GM21737 (cell line): ENCODE measurements around the gene EML6.

ENCODE experiments used
- ATAC-seq: cut with Tn5 transposase; IDR thresholded peaks from one replicate; pipeline ENCODE4 v1.9.1; 2021; ENCODE audit warnings: mild to moderate bottlenecking, moderate library complexity; ENCODE audit not compliant: unreplicated experiment

Gene EML6

DNA sequence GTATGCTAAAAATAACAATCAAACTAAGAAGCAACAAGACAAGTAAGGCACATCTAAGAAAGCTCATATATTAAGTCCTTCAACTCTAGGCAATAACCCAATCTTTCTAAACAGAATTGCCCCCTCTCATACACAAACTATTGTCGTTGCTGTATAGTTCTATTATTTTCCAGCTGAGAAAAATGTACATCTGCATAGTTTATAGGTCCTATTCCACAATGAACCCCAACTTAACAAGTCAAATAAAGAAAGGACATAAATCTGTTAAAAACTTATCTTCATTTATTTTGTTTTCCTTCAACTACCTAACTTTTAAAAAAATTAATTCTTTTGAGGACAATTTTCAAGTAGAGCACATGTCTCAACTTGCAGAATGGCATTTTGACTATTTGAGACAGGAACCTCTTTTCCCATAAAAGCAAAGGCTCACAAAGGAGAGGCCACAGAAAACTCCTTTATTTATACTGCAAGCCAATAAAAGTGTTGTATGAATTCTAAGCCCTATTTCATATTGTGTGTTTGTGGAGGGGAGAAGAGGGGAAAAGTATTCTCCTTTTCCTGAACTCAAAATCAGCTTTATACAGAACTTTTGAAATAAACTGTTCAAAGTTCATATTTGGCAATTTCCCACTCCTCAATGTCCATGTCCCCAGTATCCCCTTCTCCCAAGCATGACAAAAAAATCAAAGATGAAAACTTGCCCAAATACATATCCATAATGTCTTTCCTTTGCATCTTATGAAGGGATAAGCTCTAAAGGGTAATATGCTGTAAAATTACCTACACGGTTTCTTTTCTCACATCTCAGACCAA is 289.4 kb downstream of the EML6 start:
- ATAC-seq = no peak

DNA sequence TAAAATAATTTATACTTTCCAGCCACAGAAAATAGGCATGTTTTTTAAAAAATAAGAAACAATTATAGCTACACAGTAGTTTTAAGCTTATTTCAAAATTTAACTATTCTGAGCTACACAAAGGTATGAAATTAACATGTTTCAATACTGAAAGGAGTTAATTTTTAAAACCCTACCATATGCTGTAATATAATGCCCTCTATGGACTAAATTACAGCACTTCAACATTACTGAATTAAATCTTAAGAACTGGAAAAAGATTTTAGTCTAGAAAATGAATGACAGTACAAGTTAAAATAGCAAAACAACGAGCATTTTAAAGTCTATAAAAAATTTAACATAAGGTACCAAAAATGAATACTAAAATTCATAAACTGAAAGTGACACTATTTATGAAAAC is 290.5 kb downstream of the EML6 start:
- ATAC-seq = no peak

DNA sequence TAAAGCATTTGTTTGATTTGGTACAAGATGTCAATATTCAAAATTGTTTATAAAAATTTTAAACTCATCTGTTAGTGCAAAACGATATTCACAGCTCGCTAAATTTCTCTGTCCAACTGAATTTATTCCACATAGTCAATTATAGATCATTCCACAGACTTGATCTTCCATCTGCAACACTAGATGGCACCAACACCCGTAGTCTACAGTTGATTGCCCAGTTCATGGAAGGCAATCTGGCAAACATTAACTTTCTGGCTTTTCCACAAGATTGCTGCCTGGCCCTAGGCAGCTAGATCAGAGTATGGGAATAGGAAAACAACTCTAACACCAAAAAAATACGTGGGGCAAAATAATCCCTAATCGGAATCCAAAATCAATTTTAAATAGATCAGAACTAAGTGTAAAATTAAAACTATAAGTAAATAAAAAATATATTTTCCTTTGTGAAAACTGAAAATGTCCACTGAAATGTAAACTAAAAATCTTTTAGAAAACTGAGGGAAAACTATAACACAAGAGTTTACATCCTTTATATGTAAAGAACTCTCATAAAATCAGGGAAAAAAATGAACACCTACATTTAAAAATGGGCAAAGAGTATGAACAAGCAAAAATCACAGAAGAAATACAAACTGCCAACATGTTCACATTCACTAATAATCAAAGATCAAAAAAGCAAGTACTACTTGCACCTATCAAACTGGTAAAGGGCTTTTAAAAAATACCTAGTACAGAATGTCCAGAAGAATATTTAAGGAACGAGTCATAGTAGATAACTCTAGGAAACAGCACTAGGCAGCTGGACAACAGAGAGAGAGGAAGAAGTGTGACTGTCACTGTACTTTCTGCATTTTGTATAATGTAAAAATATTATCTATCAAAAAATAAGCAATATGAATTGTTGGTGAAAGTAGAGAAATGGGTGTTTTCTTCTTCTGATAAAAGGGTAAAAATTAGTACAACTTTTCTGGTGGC is 291.8 kb downstream of the EML6 start:
- ATAC-seq = no peak

DNA sequence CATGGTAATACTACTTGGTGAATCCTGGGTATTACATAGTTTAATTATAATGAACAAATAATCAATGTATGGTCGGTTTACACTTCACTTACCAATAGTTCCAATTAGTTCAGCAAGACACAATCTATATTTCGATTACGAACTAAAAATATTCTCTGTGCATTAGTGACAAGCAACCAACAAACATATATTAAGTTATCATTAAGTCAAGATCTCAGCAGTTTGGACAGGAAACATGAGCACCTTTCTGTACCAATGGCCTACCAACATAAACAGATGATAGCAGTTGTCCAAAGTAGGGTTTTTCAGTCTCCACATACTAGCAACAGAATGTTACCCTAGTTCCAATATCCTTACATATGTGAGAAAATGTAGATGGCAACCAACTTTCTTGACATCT is 294.0 kb downstream of the EML6 start:
- no peak for ATAC-seq

DNA sequence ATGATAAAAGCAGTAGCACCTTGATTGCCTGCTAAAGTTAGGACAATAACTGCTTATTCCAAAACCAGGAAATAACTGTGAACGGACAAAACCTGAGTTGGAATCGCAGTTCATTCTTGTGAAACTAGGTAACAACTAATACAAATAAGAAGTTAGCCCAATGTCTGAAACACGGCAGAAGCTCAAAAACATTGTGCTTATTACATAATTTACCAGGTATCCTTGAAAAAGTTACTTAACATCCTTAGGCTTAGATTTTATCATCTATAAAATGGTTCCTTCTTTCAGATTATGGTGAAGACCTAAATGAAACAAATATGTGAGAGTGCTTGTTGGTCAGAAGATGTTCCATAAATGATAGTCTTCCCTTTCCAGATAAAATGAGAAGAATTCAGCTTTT is 294.4 kb downstream of the EML6 start:
- no peak for ATAC-seq

DNA sequence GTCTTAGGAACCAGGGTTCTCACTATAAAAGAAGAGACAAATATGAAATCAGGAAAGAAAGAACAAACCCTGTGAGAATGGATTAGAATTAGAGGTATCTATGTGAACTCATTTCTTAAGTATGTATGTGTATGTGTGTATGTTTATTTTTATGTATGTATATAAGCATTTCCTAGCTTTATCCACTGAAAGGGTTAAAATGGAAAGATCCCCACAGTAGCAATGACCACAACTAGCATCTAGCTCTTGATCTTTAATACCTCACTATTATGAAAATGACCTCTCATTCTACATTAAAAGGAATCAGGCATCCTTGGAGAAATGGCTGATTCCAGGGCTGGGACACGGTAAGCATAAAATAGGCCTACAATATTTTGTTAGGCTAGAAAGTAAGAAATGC is 295.2 kb downstream of the EML6 start:
- ATAC-seq = no peak

DNA sequence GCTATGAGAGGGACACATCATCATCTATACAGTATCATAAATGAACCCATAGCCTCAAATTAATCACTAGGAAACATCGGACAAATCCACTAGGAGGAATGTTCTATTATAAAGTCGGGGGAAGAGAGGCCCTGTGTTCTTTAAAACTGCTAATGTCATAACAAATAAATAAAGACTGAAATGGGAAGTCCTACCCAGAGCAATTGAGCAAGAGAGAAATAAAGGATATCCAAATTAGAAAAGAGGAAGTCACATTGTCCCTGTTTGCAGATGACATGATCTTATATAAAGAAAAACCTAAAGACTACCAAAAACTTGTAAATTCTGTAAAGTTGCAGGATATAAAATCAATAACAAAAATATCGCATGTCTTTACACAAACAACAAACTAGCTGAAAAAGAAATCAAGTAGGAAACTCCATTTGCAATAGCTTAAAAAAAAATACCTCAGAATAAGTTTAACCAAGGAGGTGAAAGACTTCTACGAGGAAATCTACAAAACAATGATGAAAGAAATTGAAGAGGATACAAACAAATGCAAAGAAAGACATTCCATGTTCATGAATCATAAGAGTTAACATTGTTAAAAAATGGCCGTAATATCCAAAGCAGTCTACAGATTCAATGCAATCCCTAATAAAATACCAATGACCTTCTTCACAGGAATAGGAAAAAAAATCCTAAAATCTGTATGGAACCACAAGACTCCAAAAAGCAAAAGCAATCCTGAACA is 296.2 kb downstream of the EML6 start:
- no peak for ATAC-seq
